Right lobe of liver (tissue), 6 donors: ENCODE results near the gene MSX1. TPM values are rescaled to one million over a fixed set of nuclear protein-coding genes. Genes with fewer than 3 reads are reported as not detected.

Experiments
- ATAC-seq, 4 donors: fragments of 200-7000 bp; cut with Tn5 transposase; one replicate each; pipeline ENCODE4 v1.9.1; 2020; ENCODE audit warnings: mild to moderate bottlenecking in 4 of 4, moderate library complexity in 4 of 4
- DNase-seq, 3 donors: peaks; one replicate each; pipeline ENCODE4 v3.0.0-alpha.2; 2020
- H3K27ac ChIP-seq, 3 donors: fragments of 200-600 bp; one replicate each; pipeline ENCODE4 v1.8.0; 2022
- H3K27me3 ChIP-seq, 2 donors: fragments of 200-600 bp; one replicate each; pipeline ENCODE4 v1.8.0; 2022
- H3K36me3 ChIP-seq, 4 donors: fragments of 200-600 bp; sonication (generic) in 1 of 4; one replicate each; pipeline versions ENCODE4 v1.5.1 to v1.8.0; 2017 to 2022; ENCODE audit warnings: control low read depth in 1 of 4
- H3K4me1 ChIP-seq, 4 donors: fragments of 200-600 bp; sonication (generic) in 1 of 4; one replicate each; pipeline versions ENCODE4 v1.5.1 to v1.8.0; 2017 to 2022; ENCODE audit warnings: control low read depth in 1 of 4
- H3K4me3 ChIP-seq, 3 donors: fragments of 200-600 bp; one replicate each; pipeline ENCODE4 v1.8.0; 2022
- H3K9me3 ChIP-seq, 4 donors: fragments of 200-600 bp; sonication (generic) in 1 of 4; one replicate each; pipeline versions ENCODE4 v1.5.1 to v1.8.0; 2017 to 2022; ENCODE audit warnings: control low read depth in 1 of 4
- POLR2A ChIP-seq: fragments of 450-650 bp; IDR thresholded peaks from one replicate; pipeline ENCODE4 v1.6.1; 2017; ENCODE audit warnings: antibody characterized with exemption, mild to moderate bottlenecking
- WGBS: methylation state at CpG from one replicate; pipeline ENCODE4 v1.1.6; 2018; ENCODE audit warnings: low coverage, low lambda C conversion rate; ENCODE audit not compliant: insufficient coverage; ENCODE audit errors: missing lambda C conversion rate; 5-methylcytosine and 5-hydroxymethylcytosine counted together
- intact Hi-C, 2 donors: fragments of 100-400 bp; cut with DNase I; formaldehyde crosslinking; loops; one replicate each; pipeline versions ENCODE4 v1.11.2 to v1.14.1; 2022
- total RNA-seq, 6 experiments: library from RNA; depleted of rRNA in 2 of 6; stranded (reverse); fragments of >200 nt in 2 of 6; fragmentation: NEBNext Ultra II Directional in 3 of 6; extraction: Animal tissue kit (Norgen Biotek cat#: 25700) in 3 of 6; gene quantifications; one replicate each; pipeline versions ENCODE4 v1.1.0 to v1.2.4, GENCODE V29; 2016 to 2023
- TF ChIP-seq, protein P1 (sequence below), 4 donors: fragments of 200-600 bp in 3 of 4; fragments of 450-650 bp in 1 of 4; IDR thresholded peaks; one replicate each; pipeline versions ENCODE4 v1.5.1 to v1.8.0; 2016 to 2022; ENCODE audit warnings: antibody characterized with exemption in 4 of 4, mild to moderate bottlenecking in 2 of 4
- donor health status: DM: no; HTN: yes; CAD: no.
- donor health status: DM: no; HTN: no; CAD: no.
- donor health status: DM: no; HTN: no; CAD: no.
- donor health status: DM: no; HTN: yes; CAD: no.
- donor health status: DM: no; HTN: yes; CAD: no.

Gene MSX1
- total RNA-seq, 6 experiments from 2014 or later = 0.15 to 0.62 (median 0.31) TPM

DNA sequence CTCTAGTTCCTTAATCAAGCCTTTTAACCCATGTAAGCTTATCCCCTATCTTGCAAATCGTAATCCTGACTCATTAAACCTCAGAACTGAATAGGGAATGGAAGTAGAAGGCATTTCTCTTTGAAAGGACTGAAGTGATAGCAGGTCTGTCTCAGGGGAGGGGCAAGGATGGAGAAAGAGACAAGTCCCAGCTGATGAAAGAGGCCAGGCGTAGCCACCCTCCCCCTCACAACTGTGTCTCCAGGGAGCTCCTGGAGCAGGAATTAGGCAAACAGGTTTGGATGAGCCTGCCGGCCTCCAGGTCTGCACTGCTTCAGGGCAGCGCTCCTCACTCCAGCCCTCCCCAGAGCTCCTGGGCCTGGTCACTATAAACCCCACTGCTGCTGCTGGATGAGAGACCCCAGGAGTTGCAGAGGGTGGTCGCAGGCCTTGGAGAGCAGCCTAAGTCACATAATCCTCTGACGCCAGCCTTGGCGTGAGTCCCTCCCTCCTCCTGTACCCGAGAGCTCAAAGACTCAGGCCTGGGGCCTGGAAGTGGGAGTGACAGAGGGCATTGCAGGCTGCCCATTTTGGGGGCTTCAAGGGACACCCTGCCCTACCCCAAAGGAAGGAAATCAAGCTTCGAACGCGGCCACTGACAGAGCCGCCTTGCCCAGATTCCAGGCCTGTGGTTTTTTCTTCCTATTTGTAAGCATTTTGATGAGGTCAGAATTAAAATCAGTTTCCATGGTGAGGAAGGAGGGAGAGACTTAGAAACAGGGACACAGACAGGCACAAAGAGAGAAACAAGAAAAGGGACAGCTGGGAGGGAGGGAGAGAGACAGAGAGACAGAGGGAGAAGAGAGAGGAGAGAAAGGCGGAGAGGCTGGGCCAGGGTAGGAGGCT is 21.2 kb upstream of the MSX1 start:
- 61% methylated on average over 6 of the region's 13 CpGs for WGBS
- H3K27me3 ChIP-seq = no peaks in the 10 kb centered on the region
- H3K4me3 ChIP-seq = no peak overlapping the region
- intact Hi-C loops = no loop called here
- ATAC-seq (no peak), DNase-seq (no peak)
- H3K4me1 ChIP-seq = no peaks in the 10 kb centered on the region
- no peaks in the 10 kb centered on the region for H3K9me3 ChIP-seq
- H3K36me3 ChIP-seq = no peaks in the 10 kb centered on the region
- no peak for TF ChIP-seq POLR2A
- TF ChIP-seq, protein P1, sequence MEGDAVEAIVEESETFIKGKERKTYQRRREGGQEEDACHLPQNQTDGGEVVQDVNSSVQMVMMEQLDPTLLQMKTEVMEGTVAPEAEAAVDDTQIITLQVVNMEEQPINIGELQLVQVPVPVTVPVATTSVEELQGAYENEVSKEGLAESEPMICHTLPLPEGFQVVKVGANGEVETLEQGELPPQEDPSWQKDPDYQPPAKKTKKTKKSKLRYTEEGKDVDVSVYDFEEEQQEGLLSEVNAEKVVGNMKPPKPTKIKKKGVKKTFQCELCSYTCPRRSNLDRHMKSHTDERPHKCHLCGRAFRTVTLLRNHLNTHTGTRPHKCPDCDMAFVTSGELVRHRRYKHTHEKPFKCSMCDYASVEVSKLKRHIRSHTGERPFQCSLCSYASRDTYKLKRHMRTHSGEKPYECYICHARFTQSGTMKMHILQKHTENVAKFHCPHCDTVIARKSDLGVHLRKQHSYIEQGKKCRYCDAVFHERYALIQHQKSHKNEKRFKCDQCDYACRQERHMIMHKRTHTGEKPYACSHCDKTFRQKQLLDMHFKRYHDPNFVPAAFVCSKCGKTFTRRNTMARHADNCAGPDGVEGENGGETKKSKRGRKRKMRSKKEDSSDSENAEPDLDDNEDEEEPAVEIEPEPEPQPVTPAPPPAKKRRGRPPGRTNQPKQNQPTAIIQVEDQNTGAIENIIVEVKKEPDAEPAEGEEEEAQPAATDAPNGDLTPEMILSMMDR (IDR thresholded peaks at IDR 0.05) = no peak
- H3K27ac ChIP-seq = no peak overlapping the region

DNA sequence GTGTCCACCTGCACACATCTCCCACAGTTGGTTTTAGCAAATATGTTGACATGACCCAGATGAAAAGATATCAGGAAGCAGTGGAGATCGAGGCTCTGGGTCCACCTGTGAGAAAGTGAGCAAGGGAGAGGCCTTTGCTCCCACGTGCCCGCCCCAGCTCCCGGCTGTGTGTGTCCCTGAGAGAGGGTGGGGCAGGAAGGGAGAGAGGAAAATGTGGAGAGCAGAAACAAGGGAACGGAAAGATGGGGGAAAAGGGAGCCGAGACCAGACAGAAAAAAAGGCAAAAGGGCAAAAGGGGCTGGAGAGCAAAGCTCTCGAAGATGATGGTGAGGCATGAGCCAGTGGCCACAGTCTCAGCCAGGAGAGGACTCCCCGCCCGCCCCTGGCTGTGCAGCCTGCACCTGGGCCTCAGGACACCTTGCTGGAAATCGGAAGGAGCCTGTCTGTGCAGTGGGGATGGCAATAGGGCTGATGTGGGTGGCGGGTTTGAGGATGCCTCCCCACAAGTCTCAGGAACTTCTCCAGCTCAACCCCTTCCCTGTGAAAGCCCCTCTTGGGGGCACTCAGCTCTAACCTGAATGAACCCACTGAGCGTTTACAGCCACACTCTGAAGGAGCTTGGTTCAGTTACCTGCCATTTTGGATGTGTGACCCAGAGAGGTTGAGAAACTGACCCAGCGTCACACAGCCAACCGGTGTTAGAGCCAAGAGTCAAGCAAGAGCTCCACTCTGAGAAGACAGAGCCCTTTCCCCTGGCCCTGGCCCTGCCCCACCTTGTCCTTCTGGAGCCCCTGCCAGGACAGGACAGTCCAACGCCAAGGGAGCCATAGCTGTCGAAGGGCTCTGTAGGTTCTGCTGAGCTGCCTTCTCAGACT is 20.3 kb upstream of the MSX1 start:
- DNase-seq = no peak
- Histone ChIP-seq H3K4me1 (no peaks in the 10 kb centered on the region), H3K27ac (no peak overlapping the region), H3K4me3 (no peak overlapping the region), H3K27me3 (no peaks in the 10 kb centered on the region), H3K36me3 (no peaks in the 10 kb centered on the region), H3K9me3 (no peaks in the 10 kb centered on the region)
- WGBS = 40% methylated on average over 9 of the region's 16 CpGs
- intact Hi-C loops = no loop called here
- ATAC-seq = no peak
- TF ChIP-seq POLR2A = no peak
- TF ChIP-seq, protein P1 (IDR thresholded peaks at IDR 0.05) = no peak

DNA sequence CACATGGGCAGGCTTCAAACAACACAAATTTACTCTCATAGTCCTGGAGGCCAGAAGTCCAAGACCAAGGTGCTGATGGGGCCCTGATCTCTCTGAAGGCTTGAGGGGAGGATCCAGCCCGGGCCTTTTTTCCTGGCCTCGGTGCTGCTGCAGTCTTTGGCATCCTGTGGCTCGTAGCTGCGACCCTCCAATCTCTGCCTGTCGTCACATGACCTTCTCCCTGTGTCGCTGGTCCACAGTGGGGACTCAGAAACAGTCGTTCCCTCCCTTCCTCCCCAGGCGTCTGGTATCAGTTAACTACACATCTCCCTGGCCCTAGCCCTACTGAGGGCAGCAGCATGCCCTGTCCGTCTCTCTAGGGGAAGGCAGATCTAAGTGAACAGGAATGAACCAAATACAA is 19.1 kb upstream of the MSX1 start:
- no peak overlapping the region for H3K27ac ChIP-seq
- no peaks in the 10 kb centered on the region for H3K27me3 ChIP-seq
- 40% methylated on average over 3 of the region's 9 CpGs for WGBS
- no peak for DNase-seq
- no peaks in the 10 kb centered on the region for H3K9me3 ChIP-seq
- no peak for TF ChIP-seq POLR2A
- TF ChIP-seq, protein P1 (IDR thresholded peaks at IDR 0.05) = no peak
- ATAC-seq = no peak
- no peak overlapping the region for H3K4me3 ChIP-seq
- no peaks in the 10 kb centered on the region for H3K4me1 ChIP-seq
- intact Hi-C loops = no loop called here
- no peaks in the 10 kb centered on the region for H3K36me3 ChIP-seq

DNA sequence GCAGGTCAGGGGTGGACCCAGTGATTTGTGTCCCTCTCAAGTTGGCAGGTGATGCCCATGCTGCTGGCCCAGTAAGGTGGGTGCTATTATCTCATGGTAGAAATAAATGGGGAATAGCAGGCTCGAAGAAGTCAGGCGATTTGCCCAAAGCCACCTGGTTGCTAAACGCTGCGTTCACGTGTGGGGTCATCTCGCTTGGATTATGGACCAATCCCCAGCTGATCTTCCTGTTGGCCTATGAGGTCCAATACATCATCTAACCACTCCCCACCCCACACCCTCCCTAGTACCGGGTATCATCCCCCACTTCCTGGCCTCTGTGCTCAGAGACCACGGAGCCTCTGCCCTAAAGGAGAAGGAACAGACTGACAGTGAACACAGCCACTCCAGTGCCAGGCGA is 18.3 kb upstream of the MSX1 start:
- H3K36me3 ChIP-seq = no peaks in the 10 kb centered on the region
- H3K4me1 ChIP-seq = no peaks in the 10 kb centered on the region
- TF ChIP-seq, protein P1 (IDR thresholded peaks at IDR 0.05) = no peak
- no peak for TF ChIP-seq POLR2A
- H3K27ac ChIP-seq = no peak overlapping the region
- DNase-seq (no peak), ATAC-seq (no peak)
- H3K27me3 ChIP-seq = no peaks in the 10 kb centered on the region
- intact Hi-C loops = no loop called here
- no peak overlapping the region for H3K4me3 ChIP-seq
- WGBS = 36% methylated on average over 3 of the region's 9 CpGs
- H3K9me3 ChIP-seq = no peaks in the 10 kb centered on the region
